ENCODE data around the gene TMC6.
"Not testable (repeated sequence)": the region's sequence is repeated elsewhere in the genome, so short reads cannot be mapped to it uniquely, and the experiment has no call there.

Gene TMC6

GRCh38 chr17:78107976-78108725 lies 20.4 kb downstream of the TMC6 start:
- ATAC-seq = no peak

GRCh38 chr17:78107457-78107856 lies 21.1 kb downstream of the TMC6 start:
- ATAC-seq = peak; percentile 65 to 79

GRCh38 chr17:78106211-78106610 lies 22.3 kb downstream of the TMC6 start:
- ATAC-seq = no peak

GRCh38 chr17:78105551-78105950 lies 23.0 kb downstream of the TMC6 start:
- no peak for ATAC-seq

GRCh38 chr17:78105101-78105500 lies 23.5 kb downstream of the TMC6 start:
- no peak for ATAC-seq

GRCh38 chr17:78104540-78104941 lies 24.0 kb downstream of the TMC6 start:
- ATAC-seq = no peak

- ATAC-seq = no peak
Observed at GRCh38 chr17:78103311-78103710, 25.2 kb downstream of the TMC6 start.

GRCh38 chr17:78101542-78101941 lies 27.0 kb downstream of the TMC6 start:
- no peak for ATAC-seq

GRCh38 chr17:78101112-78101511 lies 27.4 kb downstream of the TMC6 start:
- no peak for ATAC-seq

- no peak for ATAC-seq
Observed at GRCh38 chr17:78096093-78096492, 32.5 kb downstream of the TMC6 start.

GRCh38 chr17:78095035-78095434 lies 33.5 kb downstream of the TMC6 start:
- no peak for ATAC-seq

- ATAC-seq = no peak
Observed at GRCh38 chr17:78092794-78093324, 35.7 kb downstream of the TMC6 start.

- no peak for ATAC-seq
Observed at GRCh38 chr17:78089576-78090281, 38.8 kb downstream of the TMC6 start.

- no peak for ATAC-seq
Observed at GRCh38 chr17:78088529-78088928, 40.0 kb downstream of the TMC6 start.

GRCh38 chr17:78086740-78087139 lies 41.8 kb downstream of the TMC6 start:
- no peak for ATAC-seq

- ATAC-seq = no peak
Observed at GRCh38 chr17:78082988-78083387, 45.6 kb downstream of the TMC6 start.

- ATAC-seq = not testable (repeated sequence)
Observed at GRCh38 chr17:78082355-78082872, 46.1 kb downstream of the TMC6 start.

GRCh38 chr17:78081551-78081950 lies 47.0 kb downstream of the TMC6 start:
- no peak for ATAC-seq

GRCh38 chr17:78079253-78079652 lies 49.3 kb downstream of the TMC6 start:
- ATAC-seq = no peak

- ATAC-seq = no peak
Observed at GRCh38 chr17:78075545-78075944, 53.0 kb downstream of the TMC6 start.

GRCh38 chr17:78075011-78075410 lies 53.5 kb downstream of the TMC6 start:
- no peak for ATAC-seq

- ATAC-seq = no peak
Observed at GRCh38 chr17:78072961-78073360, 55.6 kb downstream of the TMC6 start.

- ATAC-seq = no peak
Observed at GRCh38 chr17:78069695-78070094, 58.9 kb downstream of the TMC6 start.

GRCh38 chr17:78066976-78067375 lies 61.6 kb downstream of the TMC6 start:
- ATAC-seq = not testable (repeated sequence)

Data from activated CD4-positive, CD25-positive, alpha-beta regulatory T cell treated with anti-CD3 and anti-CD28 coated beads, Interleukin-2, amount 50 U/mL, for 24 hours (primary cell).